Measurements from ENCODE around the gene FSTL4.

DNA sequence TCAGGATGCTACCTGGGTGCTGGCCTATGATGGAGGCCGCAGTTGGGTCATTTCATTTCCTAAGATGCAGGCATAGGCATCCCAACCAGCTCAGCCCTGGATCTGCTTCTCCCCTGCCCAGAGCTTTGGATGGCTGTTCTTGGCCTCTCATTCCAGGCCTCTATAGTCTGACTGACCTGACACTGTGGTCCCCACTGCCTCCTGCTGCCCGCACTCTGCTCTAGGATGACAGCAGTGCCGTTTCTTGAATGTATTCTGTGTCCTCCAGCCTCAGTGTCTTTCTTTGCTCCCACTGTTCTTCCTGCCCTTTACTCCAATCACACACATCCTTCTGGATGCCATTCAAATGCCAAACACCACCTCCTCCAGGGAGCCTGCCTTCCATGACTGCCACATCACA, 324.8 kb downstream of the FSTL4 start:
- TF ChIP-seq, protein P1, sequence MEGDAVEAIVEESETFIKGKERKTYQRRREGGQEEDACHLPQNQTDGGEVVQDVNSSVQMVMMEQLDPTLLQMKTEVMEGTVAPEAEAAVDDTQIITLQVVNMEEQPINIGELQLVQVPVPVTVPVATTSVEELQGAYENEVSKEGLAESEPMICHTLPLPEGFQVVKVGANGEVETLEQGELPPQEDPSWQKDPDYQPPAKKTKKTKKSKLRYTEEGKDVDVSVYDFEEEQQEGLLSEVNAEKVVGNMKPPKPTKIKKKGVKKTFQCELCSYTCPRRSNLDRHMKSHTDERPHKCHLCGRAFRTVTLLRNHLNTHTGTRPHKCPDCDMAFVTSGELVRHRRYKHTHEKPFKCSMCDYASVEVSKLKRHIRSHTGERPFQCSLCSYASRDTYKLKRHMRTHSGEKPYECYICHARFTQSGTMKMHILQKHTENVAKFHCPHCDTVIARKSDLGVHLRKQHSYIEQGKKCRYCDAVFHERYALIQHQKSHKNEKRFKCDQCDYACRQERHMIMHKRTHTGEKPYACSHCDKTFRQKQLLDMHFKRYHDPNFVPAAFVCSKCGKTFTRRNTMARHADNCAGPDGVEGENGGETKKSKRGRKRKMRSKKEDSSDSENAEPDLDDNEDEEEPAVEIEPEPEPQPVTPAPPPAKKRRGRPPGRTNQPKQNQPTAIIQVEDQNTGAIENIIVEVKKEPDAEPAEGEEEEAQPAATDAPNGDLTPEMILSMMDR (IDR thresholded peaks at IDR 0.05) = peak in 5 of 7 experiments; percentile 8 to 47 (median 46)
- no peak for TF ChIP-seq POLR2A (IDR thresholded peaks at IDR 0.05)

Measured in body of pancreas (tissue), 4 donors.